IMR-90 (cell line): Measurements from ENCODE around the gene DACT2. TPM values are rescaled to one million over a fixed set of nuclear protein-coding genes. Genes with fewer than 3 reads are reported as not detected.

Experiments
- ATAC-seq: fragments of 200-7000 bp; cut with Tn5 transposase; 2 replicates; pipeline ENCODE4 v1.9.1; 2020; ENCODE audit warnings: low read depth, mild to moderate bottlenecking, moderate library complexity
- BruUV-seq: library from RNA; stranded (reverse); fragments of 400-500 nt; replicated peaks from 2 replicates; lab custom pipeline; 2021; lab: Mats Ljungman, UMichigan
- CTCF ChIA-PET: fragments of 300-600 bp; formaldehyde crosslinking; extraction: SDS; loops from one replicate; lab custom pipeline; 2021; ENCODE audit warnings: antibody characterized with exemption; lab: Yijun Ruan, JAX
- POLR2A ChIA-PET: fragments of 300-600 bp; sonication (Branson Sonifier 250); formaldehyde crosslinking; loops from one replicate; lab custom pipeline; 2022; ENCODE audit warnings: antibody characterized with exemption; ENCODE audit not compliant: unreplicated experiment; lab: Charles Lee
- DNase-seq: peaks from one replicate; pipeline ENCODE4 v3.0.0; 2013
- H2AFZ ChIP-seq: replicated peaks from 2 replicates; pipeline ENCODE3; 2013; ENCODE audit warnings: low read length, mild to moderate bottlenecking; ENCODE audit not compliant: poor library complexity
- H2AK5ac ChIP-seq: 2 replicates; pipeline ENCODE4 v1.6.1; 2013; ENCODE audit warnings: low read depth, low read length, inconsistent platforms
- H2AK9ac ChIP-seq: replicated peaks from 2 replicates; pipeline ENCODE3; 2013; ENCODE audit warnings: mild to moderate bottlenecking, low read depth, low read length, moderate library complexity; ENCODE audit not compliant: poor library complexity
- H2BK120ac ChIP-seq: 2 replicates; pipeline ENCODE4 v1.6.1; 2013; ENCODE audit warnings: low read depth, low read length, inconsistent platforms
- H2BK15ac ChIP-seq: 3 replicates; pipeline ENCODE4 v1.6.1; 2013; ENCODE audit warnings: low read depth, low read length, inconsistent platforms
- H2BK20ac ChIP-seq: 2 replicates; pipeline ENCODE4 v1.6.1; 2013; ENCODE audit warnings: low read depth, mild to moderate bottlenecking, inconsistent platforms, low read length, moderate library complexity
- H2BK5ac ChIP-seq: 2 replicates; pipeline ENCODE4 v1.6.1; 2013; ENCODE audit warnings: mild to moderate bottlenecking, low read depth, low read length, inconsistent platforms; ENCODE audit not compliant: poor library complexity, severe bottlenecking
- H3K14ac ChIP-seq: replicated peaks from 2 replicates; pipeline ENCODE4 v1.6.1; 2013; ENCODE audit warnings: low read depth, low read length, inconsistent platforms
- H3K18ac ChIP-seq: 2 replicates; pipeline ENCODE4 v1.6.1; 2013; ENCODE audit warnings: low read depth, low read length, control low read depth
- H3K23ac ChIP-seq: 2 replicates; pipeline ENCODE4 v1.6.1; 2013; ENCODE audit warnings: low read depth, low read length, inconsistent platforms
- H3K27ac ChIP-seq: 2 replicates; pipeline ENCODE4 v1.5.1; 2013; ENCODE audit warnings: mild to moderate bottlenecking, control low read depth, low read length; ENCODE audit not compliant: insufficient read depth
- H3K27me3 ChIP-seq: 2 replicates; pipeline ENCODE4 v1.6.1; 2013; ENCODE audit warnings: low read length; ENCODE audit not compliant: control insufficient read depth, insufficient read depth
- H3K36me3 ChIP-seq: 2 replicates; pipeline ENCODE4 v1.6.1; 2013; ENCODE audit warnings: low read length, mixed read lengths; ENCODE audit not compliant: control insufficient read depth, insufficient read depth
- H3K4ac ChIP-seq: 2 replicates; pipeline ENCODE4 v1.6.1; 2013; ENCODE audit warnings: low read depth, low read length, inconsistent platforms
- H3K4me1 ChIP-seq: 2 replicates; pipeline ENCODE4 v1.6.1; 2013; ENCODE audit warnings: low read length, mixed read lengths; ENCODE audit not compliant: control insufficient read depth, insufficient read depth
- H3K4me2 ChIP-seq: 2 replicates; pipeline ENCODE4 v1.6.1; 2013; ENCODE audit warnings: low read depth, mild to moderate bottlenecking, control low read depth, low read length, moderate library complexity
- H3K4me3 ChIP-seq: 2 replicates; pipeline ENCODE4 v1.5.1; 2013; ENCODE audit warnings: low read depth, mild to moderate bottlenecking, control low read depth, low read length, moderate library complexity; ENCODE audit not compliant: insufficient read depth
- H3K56ac ChIP-seq: 2 replicates; pipeline ENCODE4 v1.6.1; 2013; ENCODE audit warnings: low read length, inconsistent platforms; ENCODE audit not compliant: insufficient read depth; ENCODE audit errors: extremely low read depth
- H3K79me1 ChIP-seq, 2 experiments: 2 replicates each; pipeline ENCODE4 v1.6.1; 2013; ENCODE audit warnings: low read length in 2 of 2, inconsistent platforms in 1 of 2, low read depth in 1 of 2
- H3K9ac ChIP-seq: 2 replicates; pipeline ENCODE4 v1.6.1; 2013; ENCODE audit warnings: low read depth, low read length, control low read depth
- H3K9me1 ChIP-seq: 2 replicates; pipeline ENCODE4 v1.6.1; 2013; ENCODE audit warnings: low read length, inconsistent platforms; ENCODE audit not compliant: insufficient read depth
- H3K9me3 ChIP-seq: 2 replicates; pipeline ENCODE4 v1.6.1; 2013; ENCODE audit warnings: low read length; ENCODE audit not compliant: control insufficient read depth, insufficient read depth
- H4K20me1 ChIP-seq: 2 replicates; pipeline ENCODE4 v1.6.1; 2013; ENCODE audit warnings: low read length, inconsistent platforms; ENCODE audit not compliant: insufficient read depth
- H4K5ac ChIP-seq: 2 replicates; pipeline ENCODE4 v1.6.1; 2013; ENCODE audit warnings: mild to moderate bottlenecking, low read depth, low read length, control low read depth
- H4K8ac ChIP-seq, 2 experiments: 2 replicates each; pipeline ENCODE4 v1.6.1; 2013; ENCODE audit warnings: low read depth in 2 of 2, low read length in 2 of 2, control low read depth in 1 of 2, inconsistent platforms in 1 of 2
- H4K91ac ChIP-seq: 2 replicates; pipeline ENCODE4 v1.6.1; 2013; ENCODE audit warnings: low read depth, low read length, inconsistent platforms; ENCODE audit not compliant: insufficient read depth
- BHLHE40 ChIP-seq: fragments of 150-350 bp; IDR thresholded peaks from 2 replicates; pipeline ENCODE4 v1.6.1; 2016; ENCODE audit warnings: mild to moderate bottlenecking, low read depth, low read length
- CHD1 ChIP-seq: IDR thresholded peaks from 2 replicates; pipeline ENCODE4 v1.6.1; 2012; ENCODE audit warnings: low read depth, low read length, improper control_type of control experiment
- FOS ChIP-seq: fragments of 150-350 bp; IDR thresholded peaks from 2 replicates; pipeline ENCODE4 v1.6.1; 2016; ENCODE audit warnings: low read depth, low read length
- MAFK ChIP-seq: IDR thresholded peaks from 2 replicates; pipeline ENCODE4 v1.6.1; 2012; ENCODE audit warnings: low read depth, low read length, improper control_type of control experiment
- MAZ ChIP-seq: IDR thresholded peaks from 2 replicates; pipeline ENCODE4 v1.6.1; 2012; ENCODE audit warnings: low read depth, mild to moderate bottlenecking, low read length, improper control_type of control experiment, moderate library complexity, borderline replicate concordance
- MXI1 ChIP-seq: IDR thresholded peaks from 2 replicates; pipeline ENCODE4 v1.6.1; 2012; ENCODE audit warnings: low read depth, mild to moderate bottlenecking, low read length, moderate library complexity, borderline replicate concordance
- NFE2L2 ChIP-seq: fragments of 150-350 bp; IDR thresholded peaks from 2 replicates; pipeline ENCODE4 v1.6.1; 2016; ENCODE audit warnings: low read depth, mild to moderate bottlenecking, low read length
- POLR2A ChIP-seq: IDR thresholded peaks from 2 replicates; pipeline ENCODE4 v1.6.1; 2012; ENCODE audit warnings: mild to moderate bottlenecking, low read depth, low read length
- RAD21 ChIP-seq: IDR thresholded peaks from 2 replicates; pipeline ENCODE4 v1.6.1; 2012; ENCODE audit warnings: low read length, improper control_type of control experiment
- RCOR1 ChIP-seq: IDR thresholded peaks from 2 replicates; pipeline ENCODE4 v1.6.1; 2012; ENCODE audit warnings: mild to moderate bottlenecking, low read length, improper control_type of control experiment; ENCODE audit not compliant: insufficient replicate concordance
- RFX5 ChIP-seq: IDR thresholded peaks from 2 replicates; pipeline ENCODE4 v1.8.0; 2012; ENCODE audit warnings: low read depth, mild to moderate bottlenecking, low read length, moderate library complexity
- SMC3 ChIP-seq: fragments of 150-350 bp; IDR thresholded peaks from 2 replicates; pipeline ENCODE4 v1.6.1; 2016; ENCODE audit warnings: low read depth, mild to moderate bottlenecking, antibody characterized with exemption, low read length, moderate library complexity
- USF2 ChIP-seq: fragments of 150-350 bp; IDR thresholded peaks from 2 replicates; pipeline ENCODE4 v1.6.1; 2017; ENCODE audit warnings: mild to moderate bottlenecking, antibody characterized with exemption, low read length, low read depth
- WGBS, 2 experiments: methylation state at CpG; one replicate each; pipeline versions ENCODE4 v1.1.5 to v1.1.7; 2013; ENCODE audit warnings: missing lambda C conversion rate in 2 of 2; ENCODE audit not compliant: insufficient read length in 1 of 2; ENCODE audit errors: extremely low coverage in 2 of 2; 5-methylcytosine and 5-hydroxymethylcytosine counted together
- dilution Hi-C: fragments of 300-500 bp; cut with HindIII; formaldehyde crosslinking; loops from one replicate; pipeline ENCODE4 v1.14.3; 2018; ENCODE audit warnings: low sequenced_read_pairs; ENCODE audit not compliant: unreplicated experiment
- in situ Hi-C: fragments of 300-500 bp; cut with MboI; formaldehyde crosslinking; loops from 3 replicates; pipeline ENCODE4 v1.14.3; 2019; ENCODE audit warnings: low sequenced_read_pairs, inconsistent platforms, mixed read lengths
- intact Hi-C: fragments of 100-400 bp; cut with micrococcal nuclease; formaldehyde crosslinking; loops from 2 replicates; pipeline ENCODE4 v1.10.0; 2022
- polyA plus RNA-seq, 3 experiments: library from polyadenylated mRNA; depleted of rRNA; stranded (reverse); fragments of >200 nt; gene quantifications; 2 replicates each; pipeline ENCODE4 v1.2.3, GENCODE V29; 2012; ENCODE audit warnings: low replicate concordance in 1 of 3
- total RNA-seq: library from RNA; depleted of rRNA; stranded (reverse); fragments of >200 nt; gene quantifications from 2 replicates; pipeline ENCODE4 v1.2.3, GENCODE V29; 2012

Gene DACT2
- total and polyA plus RNA-seq, 2 of the 4 experiments (the other 2 are of a cell fraction), result not detected

GRCh38 chr6:168305096-168305749, 14.4 kb downstream of the DACT2 start:
- Histone ChIP-seq H2BK120ac (no peak overlapping the region), H4K91ac (no peak overlapping the region), H3K14ac (no peak overlapping the region), H3K18ac (no peak overlapping the region), H2AK5ac (no peak overlapping the region), H3K4me3 (no peak overlapping the region), H3K27ac (no peak overlapping the region), H4K8ac (no peak overlapping the region), H3K27me3 (no peaks in the 10 kb centered on the region), H2AK9ac (no peak overlapping the region), H3K9me1 (no peaks in the 10 kb centered on the region), H2AFZ (no peak overlapping the region), H3K4me1 (no peaks in the 10 kb centered on the region), H4K20me1 (no peaks in the 10 kb centered on the region), H3K4ac (no peak overlapping the region), H3K36me3 (no peaks in the 10 kb centered on the region), H3K23ac (no peak overlapping the region), H3K9me3 (peaks cover 60% of the 10 kb centered on the region), H4K5ac (no peak overlapping the region), H3K79me1 (no peaks in the 10 kb centered on the region), H3K4me2 (no peak overlapping the region), H2BK15ac (no peak overlapping the region), H3K56ac (no peak overlapping the region), H3K9ac (no peak overlapping the region), H2BK20ac (no peak overlapping the region), H2BK5ac (no peak overlapping the region)
- DNase-seq, result no peak
- ChIA-PET POLR2A (no interaction called here), CTCF (no interaction called here)
- intact Hi-C loops (no loop called here), dilution Hi-C loops (no loop called here), in situ Hi-C loops (no loop called here)
- BruUV-seq, result no TSS peak
- 56% methylated on average over 7 of the region's 20 CpGs; no CpG with 5 or more reads in 1 of the 2 experiments for WGBS, 2 experiments
- TF ChIP-seq USF2 (no peak), RFX5 (no peak), SMC3 (no peak), BHLHE40 (no peak), RAD21 (no peak), NFE2L2 (no peak), POLR2A (no peak), CHD1 (no peak), RCOR1 (no peak), MAFK (no peak), MXI1 (no peak), FOS (no peak), MAZ (no peak)
- ATAC-seq, result no peak
